NCI-H510A treated with DMSO at 0.1 percent for 48 hours (cell line): ENCODE results near the gene STS.
"Not testable (repeated sequence)": the region's sequence is repeated elsewhere in the genome, so short reads cannot be mapped to it uniquely, and the experiment has no call there.

ENCODE experiments used
- DNase-seq: peaks from one replicate; lab custom pipeline; 2025; lab: John Stamatoyannopoulos, UW

STS gene

DNA sequence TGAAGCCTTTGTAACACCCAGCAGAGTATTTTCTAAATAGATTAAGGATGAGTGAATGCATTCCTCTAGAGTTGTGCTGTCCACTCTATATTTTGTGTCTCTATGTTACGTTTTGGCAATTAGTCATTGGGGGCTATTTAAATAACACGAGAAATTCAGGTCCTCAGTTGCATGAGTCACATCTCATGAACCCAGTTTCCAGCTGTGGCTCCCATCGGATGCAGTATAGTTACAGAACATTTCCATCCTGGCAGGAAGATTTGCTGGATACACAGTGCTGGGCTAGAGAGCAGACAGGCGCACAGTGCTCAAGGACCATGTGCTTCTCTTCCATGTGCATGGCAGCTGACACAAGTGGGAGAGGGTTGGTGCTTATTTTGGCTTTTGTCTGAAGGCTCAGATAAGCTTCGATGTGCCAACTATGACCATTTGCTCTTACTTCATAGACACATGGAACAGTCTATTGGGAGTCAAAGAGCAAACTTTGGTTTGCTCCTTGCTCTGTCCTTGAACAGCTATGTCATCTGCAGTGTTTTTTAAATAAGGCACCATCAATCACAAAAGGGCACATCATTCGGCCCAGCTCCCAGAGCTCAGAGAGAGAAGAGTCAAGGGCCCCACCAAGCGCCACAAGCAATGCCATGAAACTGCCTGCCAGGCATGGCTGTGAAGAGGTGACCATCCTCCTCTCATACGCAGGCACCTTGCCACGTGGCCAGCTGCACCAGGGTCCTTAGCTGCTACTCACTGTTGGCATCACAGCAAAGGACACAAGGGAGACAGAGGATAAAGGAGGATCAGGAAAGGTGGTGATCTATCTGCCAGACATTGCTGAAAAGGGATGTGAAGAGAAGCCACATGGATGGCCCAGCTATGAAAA, 8.1 kb upstream of the STS start:
- DNase-seq, result no peak

DNA sequence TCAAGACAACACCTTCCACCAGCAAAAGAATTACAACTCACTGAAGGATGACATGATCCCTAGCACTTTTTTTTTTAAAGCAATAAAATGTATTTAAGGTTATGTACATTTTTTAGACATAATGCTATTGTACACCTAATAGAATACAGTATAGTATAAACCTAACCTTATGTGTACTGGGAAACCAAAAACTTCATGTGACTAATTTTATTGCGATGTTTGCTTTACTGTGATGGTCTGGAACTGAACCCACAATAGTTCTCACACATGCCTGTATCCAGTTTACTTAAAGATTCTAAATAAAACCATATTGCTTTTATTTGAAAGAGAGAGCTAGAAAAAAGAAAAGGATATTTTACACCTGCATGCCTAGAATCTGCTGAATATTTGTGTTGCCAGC, 4.4 kb upstream of the STS start:
- no peak for DNase-seq

DNA sequence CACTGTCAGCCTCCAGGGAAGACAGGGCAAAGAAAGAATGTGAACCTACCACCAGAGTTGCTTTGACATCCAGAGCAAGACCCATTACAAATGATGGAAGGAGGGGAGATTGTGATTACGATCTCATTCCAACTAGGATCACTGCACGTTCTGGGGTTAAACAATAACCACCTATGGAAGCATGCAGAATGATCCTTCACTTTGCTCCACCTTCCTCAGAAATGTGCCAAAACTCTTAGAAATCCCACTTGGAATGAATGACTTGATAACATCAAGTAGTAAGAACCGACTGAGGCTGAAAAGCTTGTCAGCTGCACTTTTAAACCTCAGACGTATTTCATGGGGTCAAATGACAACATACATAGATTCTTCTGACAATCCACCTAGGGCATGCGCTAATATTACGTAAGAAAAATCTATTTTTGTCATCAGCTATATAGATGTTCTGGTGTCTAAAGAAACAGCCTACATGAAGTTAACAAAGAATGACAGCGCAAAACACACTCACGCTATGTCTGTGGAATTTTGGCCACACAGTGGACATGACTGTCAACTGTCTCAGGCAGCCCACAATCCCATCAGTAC, 3.5 kb upstream of the STS start:
- DNase-seq, result no peak

DNA sequence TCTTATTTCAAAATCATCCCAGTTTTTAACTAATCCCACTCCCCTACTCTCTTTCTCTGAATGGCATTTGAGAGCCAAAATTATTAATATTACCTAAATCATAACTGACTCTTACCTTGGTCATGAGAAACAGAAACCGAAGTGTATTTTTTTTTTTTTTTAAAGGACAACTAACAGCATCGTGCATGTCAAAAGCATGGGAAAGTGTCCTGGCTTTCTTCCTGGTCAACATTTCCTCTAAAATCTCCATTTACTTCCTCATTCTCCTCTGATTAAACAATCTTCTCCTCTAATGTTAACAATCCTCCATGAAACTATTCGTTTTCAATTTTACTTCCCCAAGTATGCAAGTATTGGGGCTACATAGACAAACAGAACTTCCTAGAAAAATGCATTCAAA, 2.1 kb upstream of the STS start:
- DNase-seq, result no peak

DNA sequence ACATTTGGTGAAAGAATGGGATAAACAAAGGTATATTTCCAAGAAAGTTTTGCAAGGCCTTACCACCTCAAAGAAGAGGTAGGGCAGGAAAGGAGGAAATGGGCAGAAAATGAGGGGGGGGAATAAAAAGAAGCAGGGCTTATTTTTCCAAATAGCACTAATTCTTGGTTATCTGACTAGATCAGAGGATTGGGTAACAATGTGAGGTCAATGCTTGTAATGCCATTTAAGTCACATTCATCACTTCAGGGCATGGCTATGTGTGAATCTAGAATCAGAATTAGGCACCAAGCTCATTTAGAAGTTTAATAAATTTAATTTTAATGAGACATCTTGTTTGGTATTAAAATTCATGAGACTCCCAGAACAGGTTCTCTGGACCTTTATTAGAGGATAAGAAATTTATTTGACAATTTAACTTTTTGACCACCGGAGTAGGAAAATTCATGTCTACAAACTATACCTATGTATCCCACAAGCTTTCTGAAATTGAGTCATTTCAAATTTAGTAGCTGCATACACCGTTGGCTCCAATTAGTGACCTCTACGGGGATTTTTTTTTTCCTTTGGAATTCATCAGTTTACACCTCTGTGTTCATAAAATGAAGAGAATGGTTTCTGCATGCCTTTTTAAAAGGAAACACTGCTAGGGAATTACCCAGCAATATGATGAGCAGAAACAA, 1.4 kb upstream of the STS start:
- no peak for DNase-seq

DNA sequence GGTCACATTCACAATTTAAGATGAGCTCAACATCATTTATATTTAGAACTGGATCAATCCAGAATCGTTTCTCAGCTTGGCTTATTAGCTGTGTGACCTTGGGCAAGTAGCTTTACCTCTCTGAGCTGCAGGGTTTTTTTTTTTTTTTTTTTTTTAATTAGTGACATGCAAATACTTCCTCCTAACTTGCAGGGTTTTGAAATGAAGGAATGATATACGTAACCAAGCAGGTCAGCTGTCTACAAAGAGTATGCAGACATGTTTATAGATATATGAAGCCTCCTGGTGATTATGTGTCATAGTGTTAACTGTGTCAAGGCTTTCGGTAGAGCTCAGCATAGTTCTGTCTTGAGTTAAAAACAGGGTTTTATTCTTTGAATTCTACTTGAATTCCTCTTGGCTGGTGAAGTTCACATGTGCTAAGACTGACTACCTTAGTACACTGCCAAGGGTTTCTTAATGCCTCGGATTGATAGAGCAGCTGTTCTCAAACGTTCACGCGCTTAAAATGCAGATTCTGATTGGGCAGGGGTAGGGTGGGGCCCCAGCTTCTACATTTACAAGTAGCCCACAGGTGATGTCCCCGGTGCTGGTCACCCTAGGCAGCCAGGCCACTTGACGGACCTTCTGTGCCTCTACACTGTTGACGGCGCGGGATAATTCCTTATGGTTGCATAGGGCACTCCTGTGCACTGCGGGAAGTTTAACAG, 654 bp upstream of the STS start:
- no peak for DNase-seq

DNA sequence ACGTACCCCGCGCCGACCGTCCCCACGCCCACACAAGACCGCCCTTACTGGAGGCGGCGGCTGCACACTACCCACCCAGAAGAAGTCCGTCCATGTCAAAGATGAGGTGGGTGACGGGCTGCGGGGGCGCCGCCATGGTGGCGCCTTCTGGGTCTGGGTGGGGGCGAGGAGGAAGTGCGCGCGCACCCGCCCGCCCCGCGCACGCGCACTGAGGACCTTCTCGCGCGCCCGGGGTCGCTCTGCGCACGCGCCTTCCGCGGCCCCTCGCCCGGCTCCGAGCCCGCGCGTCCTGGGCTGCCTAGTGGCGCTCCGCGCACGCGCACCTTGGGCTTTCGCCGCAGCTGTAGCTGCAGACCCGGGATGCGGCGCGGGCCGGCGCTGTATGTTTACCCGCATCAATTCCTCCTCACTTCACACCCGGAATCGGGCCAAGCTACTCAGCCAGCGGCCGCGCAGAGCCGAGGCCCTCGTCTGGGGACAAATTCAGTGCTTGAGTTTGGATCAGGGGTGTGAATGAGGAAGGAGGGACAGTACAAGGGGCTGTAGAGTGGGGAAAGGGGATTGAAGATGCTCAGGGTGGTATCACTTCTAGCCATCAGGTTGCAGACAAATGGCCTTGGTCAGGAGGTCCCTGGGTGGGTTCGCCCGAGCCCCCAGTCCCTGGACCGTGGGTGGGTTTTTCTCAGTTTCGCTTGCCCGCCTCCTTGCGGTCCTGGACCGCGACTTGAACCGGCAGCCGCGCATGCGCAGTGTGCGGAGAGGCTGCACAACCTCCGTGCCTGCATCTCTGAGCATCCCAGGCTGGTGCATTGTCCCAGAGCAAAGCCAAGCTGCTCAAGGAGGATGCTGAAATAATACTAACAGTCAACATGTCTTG, 704 bp downstream of the STS start, which contains the start of gene PUDP:
TSS of gene PUDP (minus strand) at position 176 of the 877 bp plus-strand sequence. CDS start at position 136, 40 bp downstream.
- peak; percentile 72 for DNase-seq

DNA sequence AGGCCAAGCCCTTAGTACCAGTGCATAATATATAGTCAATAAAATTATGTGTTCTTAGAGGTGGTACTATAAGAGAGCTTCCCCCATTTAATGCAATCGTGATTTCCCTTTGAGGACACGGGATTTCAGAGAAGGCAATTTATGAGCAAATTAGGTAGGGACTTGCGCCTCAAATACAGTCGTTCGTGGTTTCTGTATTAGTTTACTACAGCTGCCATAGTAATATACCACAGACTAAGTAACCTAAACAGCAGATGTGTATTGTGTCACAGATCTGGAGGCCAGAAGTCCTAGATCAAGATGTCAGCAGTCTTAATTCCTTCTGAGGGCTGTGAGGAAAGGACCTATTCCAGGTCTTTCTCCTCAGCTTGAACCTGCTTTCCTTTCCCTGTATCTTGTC, 1.9 kb downstream of the STS start:
- no peak for DNase-seq

DNA sequence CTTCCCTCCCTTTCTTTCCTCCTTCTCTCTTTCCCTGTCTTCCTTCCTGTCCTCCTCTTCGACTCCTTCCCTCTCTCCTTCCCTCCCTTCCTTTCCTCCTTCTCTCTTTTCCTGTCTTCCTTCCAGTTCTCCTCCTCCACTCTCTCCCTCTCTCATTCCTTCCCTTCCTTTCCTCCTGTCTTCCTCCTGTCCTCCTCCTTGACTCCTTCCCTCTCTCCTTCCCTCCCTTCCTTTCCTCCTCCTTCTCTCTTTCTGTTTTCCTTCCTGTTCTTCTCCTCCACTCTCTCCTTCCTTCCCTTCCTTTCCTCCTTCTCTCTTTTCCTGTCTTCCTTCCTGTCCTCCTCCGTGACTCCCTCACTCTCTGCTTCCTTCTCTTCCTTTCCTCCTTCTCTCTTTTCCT, 5.7 kb downstream of the STS start:
- no peak for DNase-seq

DNA sequence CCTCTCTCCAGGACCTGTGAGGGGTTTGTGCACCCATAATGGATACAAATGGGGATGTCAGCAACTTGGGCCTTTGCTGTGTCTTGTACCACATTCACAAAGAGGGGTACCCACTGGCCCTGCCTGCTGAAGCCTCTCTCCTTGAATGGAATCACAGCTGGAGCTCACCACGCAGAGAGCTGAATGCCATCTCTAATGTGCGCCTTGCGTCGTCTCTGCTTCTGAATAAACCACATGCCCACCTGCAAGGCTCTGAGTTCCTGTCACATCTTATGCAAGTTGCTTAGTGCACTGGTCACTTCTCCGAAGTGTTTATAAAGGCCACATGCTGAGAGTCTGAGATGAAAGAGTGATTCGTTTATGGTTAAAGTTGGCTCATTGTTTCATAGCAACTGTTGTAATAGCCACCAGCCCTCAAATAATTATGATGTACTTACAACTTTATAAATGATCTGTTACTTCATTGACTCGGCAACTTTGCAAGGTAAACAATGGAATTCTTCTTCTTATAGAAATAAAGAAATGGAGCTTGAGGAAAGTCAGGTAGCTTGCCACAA, 6.6 kb downstream of the STS start:
- no peak for DNase-seq

DNA sequence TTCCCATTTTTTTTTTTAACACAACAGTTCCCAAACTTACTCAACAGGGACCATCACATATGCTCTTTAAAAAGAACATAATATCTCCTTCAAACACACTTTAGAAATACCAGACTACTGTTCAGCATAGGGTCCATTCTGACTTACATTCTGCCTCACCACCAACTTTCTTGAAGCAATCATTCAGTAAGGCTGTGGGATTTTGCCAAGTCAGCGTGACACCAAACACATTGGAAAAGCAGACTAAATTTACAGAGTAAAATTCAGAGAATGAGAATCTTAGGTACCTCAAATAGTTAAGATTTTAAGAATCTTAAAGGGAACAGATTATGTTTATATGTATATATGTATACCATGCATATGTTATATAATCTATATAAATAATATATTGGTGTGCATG, 7.7 kb downstream of the STS start:
- no peak for DNase-seq

DNA sequence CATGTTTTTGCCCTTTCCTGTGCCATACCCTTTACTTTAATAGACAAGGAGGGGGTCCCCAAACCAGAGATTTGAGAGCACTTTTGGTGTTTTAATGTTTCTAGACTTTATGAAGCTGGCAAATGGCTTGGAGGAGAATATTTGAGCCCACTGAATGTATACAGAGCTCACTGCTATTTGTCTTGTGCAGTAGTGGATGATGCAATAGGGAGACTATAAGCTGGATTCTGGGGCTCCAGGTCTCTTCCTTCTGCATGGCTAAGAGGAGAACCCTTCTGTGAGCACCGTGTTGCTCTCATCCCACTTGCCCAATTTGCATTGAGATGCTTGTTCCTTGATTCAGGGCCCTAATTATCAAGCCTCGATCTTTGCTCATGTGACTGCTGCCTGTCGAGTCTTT, 9.4 kb downstream of the STS start:
- no peak for DNase-seq

DNA sequence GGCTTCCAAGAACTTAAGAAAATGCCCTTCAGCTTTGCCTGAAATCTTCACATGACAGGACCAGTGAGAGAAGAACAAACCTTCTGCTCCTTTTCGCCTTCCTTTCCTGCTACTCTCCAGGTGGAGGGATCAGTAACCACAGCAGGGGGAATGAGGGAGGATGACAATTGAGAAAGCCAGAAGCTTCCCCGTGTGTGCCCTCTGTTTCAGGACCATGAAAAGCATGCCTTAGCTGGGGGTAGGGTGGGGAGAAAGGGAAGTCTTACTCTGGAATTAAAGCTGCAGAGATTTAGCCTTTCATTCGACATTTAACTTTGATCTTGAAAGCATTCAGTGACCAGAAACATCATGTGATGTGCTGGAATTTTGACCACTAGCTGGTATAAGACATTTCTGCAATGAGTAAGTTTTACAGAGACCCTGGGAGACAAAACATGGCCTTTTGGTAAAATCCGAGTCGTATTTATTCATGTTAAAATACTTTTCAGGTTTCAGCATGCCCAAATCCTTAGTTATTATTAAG, 11.0 kb downstream of the STS start:
- no peak for DNase-seq

DNA sequence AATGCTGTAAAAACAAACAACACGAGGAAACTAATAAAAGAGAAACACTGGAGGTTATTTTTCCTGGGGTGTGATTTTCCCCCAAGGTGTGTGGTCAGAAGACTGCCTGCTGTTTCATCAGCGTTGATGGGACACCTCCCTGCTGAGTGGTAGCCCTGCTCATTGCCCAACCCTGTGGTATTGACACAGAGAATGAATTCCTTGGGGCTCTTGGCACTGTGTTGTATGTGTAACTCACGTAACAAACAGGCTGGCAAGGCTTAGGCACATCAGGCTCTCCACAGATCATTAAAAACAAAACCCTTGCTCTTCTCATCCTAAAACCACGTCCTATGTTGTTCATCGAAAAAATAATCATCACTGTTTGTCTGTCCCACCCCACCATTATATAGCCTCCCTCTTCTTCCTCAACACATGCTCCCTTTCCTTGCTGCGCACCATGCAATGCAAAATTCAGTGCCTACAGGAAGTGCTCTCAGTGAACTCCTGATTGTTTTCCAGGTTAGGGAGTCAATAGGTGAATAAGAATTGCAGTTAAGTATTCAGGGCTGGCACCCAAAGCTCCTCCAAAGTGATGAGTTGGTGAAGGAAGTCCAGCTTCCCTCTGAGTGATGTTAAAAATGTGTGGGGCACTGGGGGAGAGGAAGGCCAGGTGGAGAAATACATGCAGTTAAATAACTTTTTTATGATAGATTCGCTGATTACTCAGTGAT, 11.8 kb downstream of the STS start:
- DNase-seq, result no peak

DNA sequence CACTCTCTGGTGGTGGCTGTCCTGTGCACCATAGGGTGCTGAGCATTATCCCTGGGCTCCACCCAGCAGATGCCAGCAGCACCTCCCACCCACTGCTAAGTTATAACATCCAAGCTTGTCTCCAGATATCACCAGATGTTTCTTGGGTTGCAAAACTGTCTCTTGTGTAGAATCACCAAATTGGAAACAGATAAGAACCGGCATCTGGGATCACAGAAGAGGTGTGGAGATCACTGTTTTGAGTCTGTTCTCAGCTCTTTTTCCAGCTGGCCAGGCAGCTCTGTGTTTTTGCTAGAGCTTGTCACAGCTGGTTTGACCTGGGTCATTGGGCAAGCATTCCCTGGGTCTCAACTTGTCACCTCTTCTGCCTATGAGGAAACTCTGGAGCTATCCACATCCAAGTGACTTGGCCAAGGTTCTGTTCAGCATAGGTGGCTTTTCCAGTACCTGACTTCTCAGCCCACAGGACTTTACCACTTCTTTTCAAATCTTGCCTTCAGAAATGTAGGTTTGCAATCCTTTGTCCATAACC, 15.7 kb downstream of the STS start:
- DNase-seq, result no peak

DNA sequence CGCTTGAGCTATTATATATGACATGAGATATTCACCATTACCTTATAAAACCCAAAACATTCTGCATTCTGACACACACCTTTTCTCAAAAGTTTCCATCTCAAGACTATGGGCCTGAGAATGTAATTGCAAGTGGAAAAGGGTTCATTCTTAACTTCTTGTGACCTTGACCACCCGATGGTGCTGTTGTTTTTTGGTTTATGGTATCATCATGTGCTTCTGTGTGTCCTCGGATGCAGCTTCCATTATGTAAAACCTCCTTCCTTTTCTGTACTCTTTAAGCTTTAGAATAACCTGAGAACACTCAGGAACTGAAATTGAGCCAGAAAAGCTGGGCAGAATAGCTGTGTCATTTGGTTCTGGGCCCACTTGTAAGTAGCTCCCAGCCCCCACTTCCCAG, 16.7 kb downstream of the STS start:
- no peak for DNase-seq

DNA sequence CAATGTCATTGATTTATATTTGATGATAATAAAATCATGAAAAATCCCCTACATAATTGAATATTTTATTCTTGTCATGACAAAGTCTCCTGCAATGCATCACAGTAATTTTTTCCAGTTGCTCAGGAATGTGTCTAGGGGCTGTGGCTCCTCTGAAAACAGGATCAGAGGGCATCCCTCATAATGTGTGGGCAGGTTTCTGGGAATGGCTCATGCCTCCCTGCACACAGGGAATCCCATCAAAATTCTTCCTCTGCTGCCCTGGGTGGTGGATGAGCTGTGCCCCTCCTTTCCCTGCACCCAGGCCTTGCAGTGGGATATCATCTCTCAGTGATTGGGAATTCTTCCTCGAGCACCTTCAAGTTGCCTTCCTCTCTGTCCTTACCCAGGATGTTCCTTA, 20.9 kb downstream of the STS start:
- DNase-seq, result no peak

DNA sequence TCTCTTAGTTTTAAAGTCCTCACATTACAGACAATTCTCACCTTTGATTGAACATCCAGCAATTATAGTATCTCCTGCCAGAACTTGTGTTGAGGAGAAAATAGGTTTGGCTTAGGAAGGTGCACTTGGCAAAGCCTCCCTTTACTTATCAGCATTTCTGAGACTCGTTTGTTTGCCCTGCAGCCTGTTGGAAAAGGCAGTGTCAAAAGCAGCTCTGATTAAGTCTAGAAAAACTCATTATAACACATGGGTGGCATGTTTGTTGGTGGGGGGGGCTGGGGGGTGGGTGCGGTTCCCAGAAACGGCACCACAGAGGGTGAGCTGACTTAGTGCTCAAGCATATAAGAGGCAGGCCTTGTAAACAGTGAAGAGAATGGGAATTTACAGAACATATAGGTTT, 22.1 kb downstream of the STS start:
- no peak for DNase-seq

DNA sequence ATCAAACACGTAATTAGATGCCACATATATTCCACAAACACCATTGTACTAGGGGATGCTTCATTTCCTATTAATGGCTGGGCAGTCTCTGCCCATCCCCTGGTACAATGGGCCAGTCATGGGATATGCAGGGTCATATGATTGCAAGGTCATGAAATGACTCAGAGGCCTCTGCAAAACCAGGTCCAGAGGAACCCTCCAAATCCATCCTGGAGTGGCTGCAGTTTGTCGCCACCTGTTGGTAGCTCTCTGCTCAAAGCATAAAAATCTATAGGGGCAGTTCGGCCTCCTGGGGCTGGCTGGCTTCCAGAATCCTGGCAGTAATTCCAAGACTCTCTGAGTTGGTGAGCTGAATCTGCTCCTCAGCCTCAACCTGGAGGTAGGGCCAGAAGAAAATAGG, 23.4 kb downstream of the STS start:
- no peak for DNase-seq

DNA sequence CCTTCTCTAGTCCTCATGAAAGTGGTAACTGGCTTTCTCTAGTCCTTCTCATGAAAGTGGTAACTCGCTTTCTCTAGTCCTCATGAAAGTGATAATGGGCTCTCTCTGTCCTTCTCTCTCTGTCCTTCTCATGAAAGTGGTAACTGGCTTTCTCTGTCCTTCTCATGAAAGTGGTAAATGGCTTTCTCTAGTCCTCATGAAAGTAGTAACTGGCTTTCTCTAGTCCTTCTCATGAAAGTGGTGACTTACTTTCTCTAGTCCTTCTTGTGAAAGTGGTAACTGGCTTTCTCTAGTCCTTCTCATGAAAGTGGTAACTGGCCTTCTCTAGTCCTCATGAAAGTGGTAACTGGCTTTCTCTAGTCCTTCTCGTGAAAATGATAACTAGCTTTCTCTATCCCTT, 31.3 kb downstream of the STS start:
- DNase-seq, result not testable (repeated sequence)
